ENCODE data around the gene F13A1. TPM values are rescaled to one million over a fixed set of nuclear protein-coding genes. Genes with fewer than 3 reads are reported as not detected.

The F13A1 gene
- total and polyA plus RNA-seq, 2 donors (not counting 3 experiments of a cell fraction or from before 2014, with no cell fraction given), result not detected

- intact Hi-C loops (cut with micrococcal nuclease), result no loop called here
- H3K4me3 ChIP-seq (replicated peaks in 1 of 3; ENCODE audit: insufficient read depth in 1 of 3, low read depth in 1 of 3, low read length in 3 of 3), result no peak overlapping the region
Measured at GRCh38 chr6:6210994-6211393, 109.5 kb downstream of the F13A1 start.

GRCh38 chr6:6202886-6203285 lies 117.6 kb downstream of the F13A1 start:
- Histone ChIP-seq H3K4me3 (replicated peaks in 1 of 3; ENCODE audit: insufficient read depth in 1 of 3, low read depth in 1 of 3, low read length in 3 of 3) (no peak overlapping the region), H3K4me2 (ENCODE audit: insufficient read depth, low read length) (no peak overlapping the region), H3K36me3 (ENCODE audit: control insufficient read depth in 2 of 2, extremely low read depth in 1 of 2, insufficient read depth in 2 of 2, low read length in 2 of 2) (no peaks in the 10 kb centered on the region), H3K27ac (ENCODE audit: insufficient read depth, low read depth, low read length) (no peak overlapping the region), H3K79me2 (ENCODE audit: control insufficient read depth, insufficient read depth, low read length) (no peaks in the 10 kb centered on the region), H3K4me1 (ENCODE audit: control insufficient read depth, extremely low read depth, insufficient read depth, low read length) (no peaks in the 10 kb centered on the region), H3K27me3 (ENCODE audit: control insufficient read depth in 2 of 2, insufficient read depth in 2 of 2, low read length in 2 of 2) (no peaks in the 10 kb centered on the region), H3K9ac (replicated peaks; ENCODE audit: extremely low read depth, insufficient read depth, low read length) (no peak overlapping the region), H3K9me3 (replicated peaks; ENCODE audit: control insufficient read depth, insufficient read depth, low read length) (peaks cover 2% of the 10 kb centered on the region), H3K9me1 (replicated peaks; ENCODE audit: control insufficient read depth, extremely low read depth, insufficient read depth, low read length) (no peaks in the 10 kb centered on the region), H2AFZ (ENCODE audit: low read depth, low read length) (no peak overlapping the region), H4K20me1 (replicated peaks; ENCODE audit: control insufficient read depth, extremely low read depth, insufficient read depth, low read length) (no peaks in the 10 kb centered on the region)
- no peak for TF ChIP-seq JUN (IDR thresholded peaks at IDR 0.05; ENCODE audit: borderline replicate concordance, insufficient read depth, insufficient read length, low read depth)
- TF ChIP-seq, protein P1, sequence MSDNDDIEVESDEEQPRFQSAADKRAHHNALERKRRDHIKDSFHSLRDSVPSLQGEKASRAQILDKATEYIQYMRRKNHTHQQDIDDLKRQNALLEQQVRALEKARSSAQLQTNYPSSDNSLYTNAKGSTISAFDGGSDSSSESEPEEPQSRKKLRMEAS (IDR thresholded peaks at IDR 0.05; ENCODE audit: insufficient read depth, insufficient read length), result no peak
- TF ChIP-seq MYC (IDR thresholded peaks at IDR 0.05; ENCODE audit: low read depth, low read length), result no peak
- no peak for TF ChIP-seq POLR2A (IDR thresholded peaks at IDR 0.05; ENCODE audit: low read depth, low read length)
- TF ChIP-seq POLR2AphosphoS5 (IDR thresholded peaks at IDR 0.05; ENCODE audit: insufficient read depth, low read depth, low read length), result no peak
- TF ChIP-seq EZH2 (IDR thresholded peaks at IDR 0.05; ENCODE audit: borderline replicate concordance, low read depth, low read length, severe bottlenecking), result no peak
- no peak for TF ChIP-seq FOS (IDR thresholded peaks at IDR 0.05; ENCODE audit: borderline replicate concordance, insufficient read depth, low read length)
- TF ChIP-seq, protein P2, sequence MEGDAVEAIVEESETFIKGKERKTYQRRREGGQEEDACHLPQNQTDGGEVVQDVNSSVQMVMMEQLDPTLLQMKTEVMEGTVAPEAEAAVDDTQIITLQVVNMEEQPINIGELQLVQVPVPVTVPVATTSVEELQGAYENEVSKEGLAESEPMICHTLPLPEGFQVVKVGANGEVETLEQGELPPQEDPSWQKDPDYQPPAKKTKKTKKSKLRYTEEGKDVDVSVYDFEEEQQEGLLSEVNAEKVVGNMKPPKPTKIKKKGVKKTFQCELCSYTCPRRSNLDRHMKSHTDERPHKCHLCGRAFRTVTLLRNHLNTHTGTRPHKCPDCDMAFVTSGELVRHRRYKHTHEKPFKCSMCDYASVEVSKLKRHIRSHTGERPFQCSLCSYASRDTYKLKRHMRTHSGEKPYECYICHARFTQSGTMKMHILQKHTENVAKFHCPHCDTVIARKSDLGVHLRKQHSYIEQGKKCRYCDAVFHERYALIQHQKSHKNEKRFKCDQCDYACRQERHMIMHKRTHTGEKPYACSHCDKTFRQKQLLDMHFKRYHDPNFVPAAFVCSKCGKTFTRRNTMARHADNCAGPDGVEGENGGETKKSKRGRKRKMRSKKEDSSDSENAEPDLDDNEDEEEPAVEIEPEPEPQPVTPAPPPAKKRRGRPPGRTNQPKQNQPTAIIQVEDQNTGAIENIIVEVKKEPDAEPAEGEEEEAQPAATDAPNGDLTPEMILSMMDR (IDR thresholded peaks at IDR 0.05; ENCODE audit: extremely low read depth in 1 of 2, insufficient read depth in 1 of 2, low read depth in 1 of 2, low read length in 2 of 2), result no peak
- TF ChIP-seq GATA2 (IDR thresholded peaks at IDR 0.05; ENCODE audit: insufficient read depth, insufficient read length, low read depth, low read length), result no peak
- dilution Hi-C loops (cut with MboI; ENCODE audit: extremely low pct_ligation_motif_present, low sequenced_read_pairs), result no loop called here
- FAIRE-seq, result no peak
- CTCF ChIA-PET, result no interaction called here
- intact Hi-C loops (cut with micrococcal nuclease), result no loop called here
- BruUV-seq (replicated peaks), result no TSS peak
- POLR2A ChIA-PET, result no interaction called here
- DNase-seq (ENCODE audit: low read depth, low spot score), result no peak

More at GRCh38 chr6:6210994-6211393, 109.5 kb downstream of the F13A1 start:
- Histone ChIP-seq H3K9ac (replicated peaks; ENCODE audit: extremely low read depth, insufficient read depth, low read length) (no peak overlapping the region), H4K20me1 (replicated peaks; ENCODE audit: control insufficient read depth, extremely low read depth, insufficient read depth, low read length) (no peaks in the 10 kb centered on the region), H3K9me1 (replicated peaks; ENCODE audit: control insufficient read depth, extremely low read depth, insufficient read depth, low read length) (no peaks in the 10 kb centered on the region), H3K9me3 (replicated peaks; ENCODE audit: control insufficient read depth, insufficient read depth, low read length) (peaks cover 2% of the 10 kb centered on the region), H3K79me2 (ENCODE audit: control insufficient read depth, insufficient read depth, low read length) (no peaks in the 10 kb centered on the region), H3K27ac (ENCODE audit: insufficient read depth, low read depth, low read length) (no peak overlapping the region), H2AFZ (ENCODE audit: low read depth, low read length) (no peak overlapping the region), H3K4me1 (ENCODE audit: control insufficient read depth, extremely low read depth, insufficient read depth, low read length) (no peaks in the 10 kb centered on the region), H3K36me3 (ENCODE audit: control insufficient read depth in 2 of 2, extremely low read depth in 1 of 2, insufficient read depth in 2 of 2, low read length in 2 of 2) (no peaks in the 10 kb centered on the region), H3K4me2 (ENCODE audit: insufficient read depth, low read length) (no peak overlapping the region), H3K27me3 (ENCODE audit: control insufficient read depth in 2 of 2, insufficient read depth in 2 of 2, low read length in 2 of 2) (no peaks in the 10 kb centered on the region)
- dilution Hi-C loops (cut with MboI; ENCODE audit: extremely low pct_ligation_motif_present, low sequenced_read_pairs), result no loop called here
- no TSS peak for BruUV-seq (replicated peaks)
- TF ChIP-seq EZH2 (IDR thresholded peaks at IDR 0.05; ENCODE audit: borderline replicate concordance, low read depth, low read length, severe bottlenecking) (no peak), GATA2 (IDR thresholded peaks at IDR 0.05; ENCODE audit: insufficient read depth, insufficient read length, low read depth, low read length) (no peak), MYC (IDR thresholded peaks at IDR 0.05; ENCODE audit: low read depth, low read length) (no peak), JUN (IDR thresholded peaks at IDR 0.05; ENCODE audit: borderline replicate concordance, insufficient read depth, insufficient read length, low read depth) (no peak), FOS (IDR thresholded peaks at IDR 0.05; ENCODE audit: borderline replicate concordance, insufficient read depth, low read length) (no peak), POLR2AphosphoS5 (IDR thresholded peaks at IDR 0.05; ENCODE audit: insufficient read depth, low read depth, low read length) (no peak)
- TF ChIP-seq, protein P2 (IDR thresholded peaks at IDR 0.05; ENCODE audit: extremely low read depth in 1 of 2, insufficient read depth in 1 of 2, low read depth in 1 of 2, low read length in 2 of 2), result no peak
- POLR2A ChIA-PET, result no interaction called here
- no peak for DNase-seq (ENCODE audit: low read depth, low spot score)
- FAIRE-seq, result no peak
- CTCF ChIA-PET, result no interaction called here
